Endothelial cell of umbilical vein (primary cell): Measurements from ENCODE around the gene CLIP3. TPM values are rescaled to one million over a fixed set of nuclear protein-coding genes. Genes with fewer than 3 reads are reported as not detected.

Source experiments
- BruUV-seq: library from RNA; stranded (reverse); fragments of 400-500 nt; replicated peaks from 2 replicates; lab custom pipeline; 2021; lab: Mats Ljungman, UMichigan
- CTCF ChIA-PET: fragments of 300-600, 350-600 bp; sonication (Branson Sonifier 250); formaldehyde crosslinking; loops from one replicate; lab custom pipeline; 2021; ENCODE audit warnings: antibody characterized with exemption, inconsistent platforms; lab: Charles Lee
- POLR2A ChIA-PET: fragments of 300-600, 350-600 bp; sonication (Branson Sonifier 250); formaldehyde crosslinking; loops from one replicate; lab custom pipeline; 2021; ENCODE audit warnings: antibody characterized with exemption, inconsistent platforms; lab: Charles Lee
- DNase-seq: peaks from one replicate; pipeline ENCODE4 v3.0.0-alpha.2; 2011; ENCODE audit warnings: low read depth, low spot score
- FAIRE-seq: peaks from 2 replicates; lab custom pipeline; 2011; peaks lifted over from hg19 to GRCh38; lab: Jason Lieb, UNC
- H2AFZ ChIP-seq: 2 replicates; pipeline ENCODE4 v1.6.0; 2012; ENCODE audit warnings: low read depth, low read length, control low read depth, inconsistent platforms
- H3K27ac ChIP-seq: 2 replicates; pipeline ENCODE4 v1.5.1; 2011; ENCODE audit warnings: low read depth, mild to moderate bottlenecking, control low read depth, low read length, moderate library complexity; ENCODE audit not compliant: insufficient read depth
- H3K27me3 ChIP-seq, 2 experiments: 2 replicates each; pipeline versions ENCODE4 v1.6.0 to v1.6.1; 2011; ENCODE audit warnings: low read length in 2 of 2, mixed read lengths in 1 of 2; ENCODE audit not compliant: control insufficient read depth in 2 of 2, insufficient read depth in 2 of 2
- H3K36me3 ChIP-seq, 2 experiments: 2 replicates in 1 of 2; 3 replicates in 1 of 2; pipeline ENCODE4 v1.5.1; 2011; ENCODE audit warnings: low read length in 2 of 2, mild to moderate bottlenecking in 1 of 2, moderate library complexity in 1 of 2; ENCODE audit not compliant: control insufficient read depth in 2 of 2, insufficient read depth in 2 of 2; ENCODE audit errors: extremely low read depth in 1 of 2
- H3K4me1 ChIP-seq: 3 replicates; pipeline ENCODE4 v1.5.1; 2011; ENCODE audit warnings: mild to moderate bottlenecking, low read length; ENCODE audit not compliant: control insufficient read depth, insufficient read depth; ENCODE audit errors: extremely low read depth
- H3K4me2 ChIP-seq: 2 replicates; pipeline ENCODE4 v1.6.1; 2011; ENCODE audit warnings: low read length, control low read depth, mixed read lengths; ENCODE audit not compliant: insufficient read depth
- H3K4me3 ChIP-seq, 3 experiments: fragments of 200-600 bp in 1 of 3; sonication (generic), shearing (Covaris generic) in 1 of 3; replicated peaks in 1 of 3; 2 replicates each; pipeline ENCODE4 v1.5.1; 2011 to 2016; ENCODE audit warnings: control low read depth in 3 of 3, low read length in 3 of 3, mild to moderate bottlenecking in 2 of 3, inconsistent platforms in 1 of 3, low read depth in 1 of 3, moderate library complexity in 1 of 3; ENCODE audit not compliant: insufficient read depth in 1 of 3
- H3K79me2 ChIP-seq: 2 replicates; pipeline ENCODE4 v1.6.0; 2012; ENCODE audit warnings: low read length, inconsistent platforms; ENCODE audit not compliant: control insufficient read depth, insufficient read depth
- H3K9ac ChIP-seq: replicated peaks from 2 replicates; pipeline ENCODE3; 2011; ENCODE audit warnings: low read length, control low read depth; ENCODE audit not compliant: insufficient read depth; ENCODE audit errors: extremely low read depth
- H3K9me1 ChIP-seq: replicated peaks from 3 replicates; pipeline ENCODE4 v1.6.0; 2011; ENCODE audit warnings: mild to moderate bottlenecking, low read length; ENCODE audit not compliant: control insufficient read depth, insufficient read depth; ENCODE audit errors: extremely low read depth
- H3K9me3 ChIP-seq: replicated peaks from 2 replicates; pipeline ENCODE4 v1.5.1; 2012; ENCODE audit warnings: low read length, inconsistent platforms; ENCODE audit not compliant: control insufficient read depth, insufficient read depth
- H4K20me1 ChIP-seq: replicated peaks from 2 replicates; pipeline ENCODE3; 2011; ENCODE audit warnings: mild to moderate bottlenecking, low read length; ENCODE audit not compliant: control insufficient read depth, insufficient read depth; ENCODE audit errors: extremely low read depth
- EZH2 ChIP-seq: IDR thresholded peaks from 2 replicates; pipeline ENCODE4 v1.6.1; 2012; ENCODE audit warnings: borderline replicate concordance, low read depth, mild to moderate bottlenecking, moderate library complexity, low read length, inconsistent platforms; ENCODE audit not compliant: severe bottlenecking
- FOS ChIP-seq: IDR thresholded peaks from 2 replicates; pipeline ENCODE4 v1.6.1; 2011; ENCODE audit warnings: mild to moderate bottlenecking, low read length, moderate library complexity, borderline replicate concordance; ENCODE audit not compliant: insufficient read depth
- GATA2 ChIP-seq: IDR thresholded peaks from 2 replicates; pipeline ENCODE4 v1.7.0; 2011; ENCODE audit warnings: low read depth, mild to moderate bottlenecking, moderate library complexity, mixed read lengths, low read length; ENCODE audit not compliant: insufficient read length, insufficient read depth
- JUN ChIP-seq: IDR thresholded peaks from 2 replicates; pipeline ENCODE4 v1.6.1; 2011; ENCODE audit warnings: borderline replicate concordance, low read depth; ENCODE audit not compliant: insufficient read length, insufficient read depth
- MYC ChIP-seq: IDR thresholded peaks from one replicate; pipeline ENCODE4 v1.6.1; 2011; ENCODE audit warnings: mild to moderate bottlenecking, low read depth, low read length
- POLR2A ChIP-seq: IDR thresholded peaks from 2 replicates; pipeline ENCODE4 v1.6.1; 2012; ENCODE audit warnings: low read depth, mild to moderate bottlenecking, control low read depth, low read length
- POLR2AphosphoS5 ChIP-seq: IDR thresholded peaks from 2 replicates; pipeline ENCODE4 v1.6.1; 2012; ENCODE audit warnings: low read depth, mild to moderate bottlenecking, control low read depth, low read length, moderate library complexity; ENCODE audit not compliant: insufficient read depth
- dilution Hi-C: fragments of 300-500 bp; cut with MboI; formaldehyde crosslinking; loops from one replicate; pipeline ENCODE4 v1.15.0; 2019; ENCODE audit warnings: low sequenced_read_pairs; ENCODE audit not compliant: extremely low pct_ligation_motif_present
- intact Hi-C: fragments of 100-400 bp; cut with micrococcal nuclease; formaldehyde crosslinking; loops from one replicate; pipeline ENCODE4 v1.10.0; 2022
- polyA plus RNA-seq, 4 experiments: library from polyadenylated mRNA; depleted of rRNA in 3 of 4; stranded (reverse) in 3 of 4; unstranded in 1 of 4; fragments of >200 nt; gene quantifications; 2 replicates each; pipeline versions ENCODE4 v1.2.1 to v1.2.3, GENCODE V29; 2011 to 2012; ENCODE audit warnings: missing spikeins in 1 of 4
- total RNA-seq: library from RNA; stranded (reverse); gene quantifications from 2 replicates; pipeline ENCODE4 v1.2.3, GENCODE V29; 2021
- TF ChIP-seq, protein P1 (sequence below), 2 donors: IDR thresholded peaks; 1 replicate in 1 of 2; 2 replicates in 1 of 2; pipeline ENCODE4 v1.5.1; 2011; ENCODE audit warnings: low read length in 2 of 2, mild to moderate bottlenecking in 2 of 2, moderate library complexity in 2 of 2, control low read depth in 1 of 2, inconsistent platforms in 1 of 2, low read depth in 1 of 2; ENCODE audit not compliant: insufficient read depth in 1 of 2; ENCODE audit errors: extremely low read depth in 1 of 2

CLIP3 gene
- total and polyA plus RNA-seq, 2 donors (not counting 3 experiments of a cell fraction or from before 2014, with no cell fraction given), result 7.0 to 24.4 TPM

DNA sequence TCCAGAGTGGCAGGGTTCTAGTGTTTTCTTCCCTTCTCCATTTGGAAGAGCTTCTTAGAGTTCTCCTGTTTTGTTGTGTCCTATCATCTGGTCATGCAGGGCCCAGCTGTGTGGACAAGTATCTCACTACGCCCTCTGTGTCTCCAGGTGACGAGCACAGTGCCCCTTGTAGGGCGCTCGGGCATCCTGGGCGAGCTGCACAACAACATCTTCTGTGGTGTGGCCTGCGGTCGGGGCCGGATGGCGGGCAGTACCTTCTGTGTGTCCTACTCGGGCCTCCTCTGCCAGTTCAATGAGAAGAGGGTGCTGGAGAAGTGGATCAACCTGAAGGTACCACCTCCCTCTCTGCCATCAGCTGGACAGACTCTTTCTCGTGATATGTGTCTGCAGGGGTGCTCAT is 35.0 kb upstream of the CLIP3 start:
- no peak overlapping the region for H2AFZ ChIP-seq
- DNase-seq (no peak), FAIRE-seq (no peak)
- CTCF ChIA-PET, result interaction anchor here (1.2 kb wide), 1 partner anchor 102 kb away, joined by 4 read pairs; no protein-coding TSS in a partner anchor
- H4K20me1 ChIP-seq, result no peaks in the 10 kb centered on the region
- H3K9me1 ChIP-seq, result no peaks in the 10 kb centered on the region
- H3K27ac ChIP-seq, result no peak overlapping the region
- POLR2A ChIA-PET, result no interaction called here
- intact Hi-C loops, result no loop called here
- H3K4me3 ChIP-seq, result no peak overlapping the region
- H3K9ac ChIP-seq, result no peak overlapping the region
- no peak for TF ChIP-seq JUN
- no peak for TF ChIP-seq MYC
- no peak for TF ChIP-seq FOS
- no peak for TF ChIP-seq POLR2AphosphoS5
- TF ChIP-seq GATA2, result no peak
- H3K27me3 ChIP-seq, result no peaks in the 10 kb centered on the region
- H3K9me3 ChIP-seq, result no peaks in the 10 kb centered on the region
- BruUV-seq, result no TSS peak
- dilution Hi-C loops, result no loop called here
- no peaks in the 10 kb centered on the region for H3K79me2 ChIP-seq
- H3K4me2 ChIP-seq, result no peak overlapping the region
- H3K4me1 ChIP-seq, result peaks cover 9% of the 10 kb centered on the region
- no peaks in the 10 kb centered on the region for H3K36me3 ChIP-seq

GRCh38 chr19:36064826-36065225 is 32.2 kb upstream of the CLIP3 start:
- H3K4me2 ChIP-seq, result no peak overlapping the region
- FAIRE-seq (no peak), DNase-seq (no peak)
- H3K27ac ChIP-seq, result no peak overlapping the region
- H3K4me1 ChIP-seq, result no peaks in the 10 kb centered on the region
- CTCF ChIA-PET, result no interaction called here
- H3K9me1 ChIP-seq, result no peaks in the 10 kb centered on the region
- no peaks in the 10 kb centered on the region for H3K9me3 ChIP-seq
- H3K4me3 ChIP-seq, result no peak overlapping the region
- no peaks in the 10 kb centered on the region for H3K36me3 ChIP-seq
- H3K27me3 ChIP-seq, result no peaks in the 10 kb centered on the region
- no peak overlapping the region for H2AFZ ChIP-seq
- no peak overlapping the region for H3K9ac ChIP-seq
- H4K20me1 ChIP-seq, result no peaks in the 10 kb centered on the region
- dilution Hi-C loops (no loop called here), intact Hi-C loops (loop anchor here (5.0 kb wide), 1 partner anchor 852 kb away; the partner anchor contains the start of genes ZNF568 and ZNF829)
- H3K79me2 ChIP-seq, result no peaks in the 10 kb centered on the region
- POLR2A ChIA-PET, result no interaction called here
- BruUV-seq, result no TSS peak
- TF ChIP-seq, protein P1, sequence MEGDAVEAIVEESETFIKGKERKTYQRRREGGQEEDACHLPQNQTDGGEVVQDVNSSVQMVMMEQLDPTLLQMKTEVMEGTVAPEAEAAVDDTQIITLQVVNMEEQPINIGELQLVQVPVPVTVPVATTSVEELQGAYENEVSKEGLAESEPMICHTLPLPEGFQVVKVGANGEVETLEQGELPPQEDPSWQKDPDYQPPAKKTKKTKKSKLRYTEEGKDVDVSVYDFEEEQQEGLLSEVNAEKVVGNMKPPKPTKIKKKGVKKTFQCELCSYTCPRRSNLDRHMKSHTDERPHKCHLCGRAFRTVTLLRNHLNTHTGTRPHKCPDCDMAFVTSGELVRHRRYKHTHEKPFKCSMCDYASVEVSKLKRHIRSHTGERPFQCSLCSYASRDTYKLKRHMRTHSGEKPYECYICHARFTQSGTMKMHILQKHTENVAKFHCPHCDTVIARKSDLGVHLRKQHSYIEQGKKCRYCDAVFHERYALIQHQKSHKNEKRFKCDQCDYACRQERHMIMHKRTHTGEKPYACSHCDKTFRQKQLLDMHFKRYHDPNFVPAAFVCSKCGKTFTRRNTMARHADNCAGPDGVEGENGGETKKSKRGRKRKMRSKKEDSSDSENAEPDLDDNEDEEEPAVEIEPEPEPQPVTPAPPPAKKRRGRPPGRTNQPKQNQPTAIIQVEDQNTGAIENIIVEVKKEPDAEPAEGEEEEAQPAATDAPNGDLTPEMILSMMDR (IDR thresholded peaks at IDR 0.05; ENCODE audit: extremely low read depth in 1 of 2, insufficient read depth in 1 of 2, low read depth in 1 of 2, low read length in 2 of 2), result no peak
- TF ChIP-seq POLR2A, result no peak
- TF ChIP-seq POLR2AphosphoS5, result no peak
- TF ChIP-seq JUN, result no peak
- TF ChIP-seq FOS, result no peak
- no peak for TF ChIP-seq GATA2
- TF ChIP-seq EZH2, result no peak
